Transverse colon (tissue), 4 donors: Measurements from ENCODE around the gene SDC3. TPM values are rescaled to one million over a fixed set of nuclear protein-coding genes. Genes with fewer than 3 reads are reported as not detected.
A peak's percentile ranks its signal among the peaks of the same experiment; 100 is the strongest.

Source experiments
- DNase-seq: peaks from one replicate; pipeline ENCODE4 v3.0.0-alpha.2; 2019
- H3K27ac ChIP-seq, 4 donors: fragments of 200-600 bp; sonication (generic); 2 replicates each; pipeline ENCODE4 v1.5.1; 2016 to 2018; ENCODE audit warnings: inconsistent platforms in 4 of 4
- H3K27me3 ChIP-seq: fragments of 200-600 bp; sonication (generic); 2 replicates; pipeline ENCODE4 v1.5.1; 2017; ENCODE audit warnings: inconsistent platforms
- H3K36me3 ChIP-seq, 4 donors: fragments of 200-600 bp; sonication (generic); 2 replicates each; pipeline ENCODE4 v1.5.1; 2017 to 2019; ENCODE audit warnings: inconsistent platforms in 4 of 4
- H3K4me1 ChIP-seq, 4 donors: fragments of 200-600 bp; sonication (generic); 2 replicates each; pipeline ENCODE4 v1.5.1; 2017 to 2020; ENCODE audit warnings: inconsistent platforms in 4 of 4
- H3K4me3 ChIP-seq, 4 donors: fragments of 200-600 bp; sonication (generic); 1 replicate in 1 of 4; 2 replicates in 3 of 4; pipeline versions ENCODE4 v1.5.1 to v1.6.1; 2017 to 2019; ENCODE audit warnings: inconsistent platforms in 4 of 4
- H3K9me3 ChIP-seq, 2 donors: fragments of 200-600 bp; sonication (generic); 2 replicates each; pipeline ENCODE4 v1.5.1; 2017 to 2019; ENCODE audit warnings: inconsistent platforms in 2 of 2
- EP300 ChIP-seq: sonication (generic); formaldehyde crosslinking; IDR thresholded peaks from one replicate; pipeline ENCODE4 v1.6.1; 2017; ENCODE audit warnings: antibody characterized with exemption, low read depth
- POLR2A ChIP-seq: fragments of 450-650 bp; IDR thresholded peaks from one replicate; pipeline ENCODE4 v1.6.1; 2016; ENCODE audit warnings: antibody characterized with exemption, mild to moderate bottlenecking, moderate library complexity
- POLR2AphosphoS5 ChIP-seq, 3 donors: sonication (generic); formaldehyde crosslinking; IDR thresholded peaks; one replicate each; pipeline ENCODE4 v1.6.1; 2016; ENCODE audit warnings: antibody characterized with exemption in 3 of 3
- WGBS, 2 donors: methylation state at CpG; one replicate each; pipeline ENCODE4 v1.1.5; 2018; ENCODE audit warnings: low coverage in 1 of 2; 5-methylcytosine and 5-hydroxymethylcytosine counted together
- in situ Hi-C, 4 donors: fragments of 200-750 bp; cut with MboI; loops; one replicate each; pipeline versions ENCODE4 v1.15.0 to v1.15.1; 2017; ENCODE audit warnings: low sequenced_read_pairs in 3 of 4, low pct_ligation_motif_present in 1 of 4, low pct_unique_long_range_greater_than_20kb in 1 of 4
- intact Hi-C: fragments of 100-400 bp; cut with DNase I; formaldehyde crosslinking; loops from one replicate; pipeline ENCODE4 v1.15.1; 2023; ENCODE audit warnings: low total_unique reads
- total RNA-seq, 4 donors: library from RNA; depleted of rRNA; stranded (reverse); fragments of >200 nt; gene quantifications; one replicate each; pipeline ENCODE4 v1.1.0, GENCODE V29; 2016
- TF ChIP-seq, protein P1 (sequence below), 5 experiments: fragments of 200-600 bp in 3 of 5; fragments of 450-650 bp in 2 of 5; sonication (generic) in 3 of 5; IDR thresholded peaks; 1 replicate in 2 of 5; 2 replicates in 3 of 5; pipeline ENCODE4 v1.5.1; 2016 to 2017; ENCODE audit warnings: antibody characterized with exemption in 5 of 5, inconsistent platforms in 3 of 5, mild to moderate bottlenecking in 2 of 5, moderate library complexity in 1 of 5

SDC3 gene
- total RNA-seq, 4 donors from 2014 or later = 7.9 to 35.4 (median 10.1) TPM

DNA sequence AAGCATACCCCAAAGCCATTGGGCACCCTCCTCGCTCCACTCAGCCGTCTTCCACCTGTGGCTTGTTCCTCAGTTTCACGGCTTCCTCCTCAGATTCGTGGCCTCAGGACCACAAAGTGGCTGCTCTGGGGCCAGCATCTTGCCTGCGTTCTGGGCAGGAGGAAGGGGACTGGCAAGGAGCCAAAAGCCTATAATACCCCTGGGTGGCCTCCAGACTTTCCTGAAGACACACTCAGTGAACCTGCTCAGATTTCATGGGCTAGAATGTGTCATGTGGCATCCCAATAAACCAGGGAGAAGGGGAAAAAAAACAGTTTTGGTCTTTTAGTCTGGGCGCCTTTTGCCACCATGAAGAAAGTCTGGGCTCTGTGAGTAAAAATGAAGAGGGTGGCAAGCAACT, 62.0 kb downstream of the SDC3 start:
- H3K4me1 ChIP-seq = peaks cover 0 to 11% (median 8%) of the 10 kb centered on the region in 4 donors
- peak overlapping the region in 3 of 4 donors; percentile 6 to 52 (median 47) for H3K27ac ChIP-seq
- in situ Hi-C loops (no loop called here), intact Hi-C loops (no loop called here)
- no peaks in the 10 kb centered on the region for H3K9me3 ChIP-seq
- no peaks in the 10 kb centered on the region for H3K36me3 ChIP-seq
- no peak overlapping the region for H3K4me3 ChIP-seq
- H3K27me3 ChIP-seq = peaks cover 8% of the 10 kb centered on the region
- DNase-seq = no peak
- WGBS, 2 donors = 82% methylated on average over 6 of the region's 6 CpGs; no CpG with 5 or more reads in 1 of the 2 donors
- TF ChIP-seq POLR2A (no peak), POLR2AphosphoS5 (IDR thresholded peaks at IDR 0.05) (no peak), EP300 (no peak)
- TF ChIP-seq, protein P1, sequence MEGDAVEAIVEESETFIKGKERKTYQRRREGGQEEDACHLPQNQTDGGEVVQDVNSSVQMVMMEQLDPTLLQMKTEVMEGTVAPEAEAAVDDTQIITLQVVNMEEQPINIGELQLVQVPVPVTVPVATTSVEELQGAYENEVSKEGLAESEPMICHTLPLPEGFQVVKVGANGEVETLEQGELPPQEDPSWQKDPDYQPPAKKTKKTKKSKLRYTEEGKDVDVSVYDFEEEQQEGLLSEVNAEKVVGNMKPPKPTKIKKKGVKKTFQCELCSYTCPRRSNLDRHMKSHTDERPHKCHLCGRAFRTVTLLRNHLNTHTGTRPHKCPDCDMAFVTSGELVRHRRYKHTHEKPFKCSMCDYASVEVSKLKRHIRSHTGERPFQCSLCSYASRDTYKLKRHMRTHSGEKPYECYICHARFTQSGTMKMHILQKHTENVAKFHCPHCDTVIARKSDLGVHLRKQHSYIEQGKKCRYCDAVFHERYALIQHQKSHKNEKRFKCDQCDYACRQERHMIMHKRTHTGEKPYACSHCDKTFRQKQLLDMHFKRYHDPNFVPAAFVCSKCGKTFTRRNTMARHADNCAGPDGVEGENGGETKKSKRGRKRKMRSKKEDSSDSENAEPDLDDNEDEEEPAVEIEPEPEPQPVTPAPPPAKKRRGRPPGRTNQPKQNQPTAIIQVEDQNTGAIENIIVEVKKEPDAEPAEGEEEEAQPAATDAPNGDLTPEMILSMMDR (IDR thresholded peaks at IDR 0.05) = no peak

DNA sequence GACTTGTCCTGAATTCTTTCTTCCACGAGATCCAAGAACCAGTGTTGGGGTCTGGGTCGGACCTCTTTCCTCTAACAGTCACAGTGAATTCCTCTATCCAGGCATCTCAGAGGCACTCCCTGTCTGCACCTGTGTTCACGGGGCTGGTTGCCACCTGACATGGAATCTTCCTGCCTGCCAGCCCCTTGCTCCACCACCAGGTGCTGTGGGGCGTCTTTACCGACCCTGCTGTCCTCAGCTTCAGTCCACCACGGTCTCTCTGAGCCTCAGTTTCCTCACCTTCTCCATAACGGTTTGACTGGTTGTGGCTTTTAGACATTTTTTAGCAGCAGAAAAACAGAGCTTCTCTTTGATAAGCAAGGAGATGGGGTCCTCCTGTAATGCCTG, 62.7 kb downstream of the SDC3 start:
- DNase-seq = no peak
- Histone ChIP-seq H3K36me3 (no peaks in the 10 kb centered on the region), H3K27ac (no peak overlapping the region), H3K27me3 (peaks cover 8% of the 10 kb centered on the region), H3K4me1 (peaks cover 0 to 14% (median 8%) of the 10 kb centered on the region in 4 donors), H3K9me3 (no peaks in the 10 kb centered on the region), H3K4me3 (no peak overlapping the region)
- 64 to 80% methylated on average over 1 to 7 of the region's 7 CpGs for WGBS, 2 donors
- in situ Hi-C loops (no loop called here), intact Hi-C loops (no loop called here)
- TF ChIP-seq POLR2AphosphoS5 (IDR thresholded peaks at IDR 0.05) (no peak), EP300 (no peak), POLR2A (no peak)
- TF ChIP-seq, protein P1 (IDR thresholded peaks at IDR 0.05) = no peak

DNA sequence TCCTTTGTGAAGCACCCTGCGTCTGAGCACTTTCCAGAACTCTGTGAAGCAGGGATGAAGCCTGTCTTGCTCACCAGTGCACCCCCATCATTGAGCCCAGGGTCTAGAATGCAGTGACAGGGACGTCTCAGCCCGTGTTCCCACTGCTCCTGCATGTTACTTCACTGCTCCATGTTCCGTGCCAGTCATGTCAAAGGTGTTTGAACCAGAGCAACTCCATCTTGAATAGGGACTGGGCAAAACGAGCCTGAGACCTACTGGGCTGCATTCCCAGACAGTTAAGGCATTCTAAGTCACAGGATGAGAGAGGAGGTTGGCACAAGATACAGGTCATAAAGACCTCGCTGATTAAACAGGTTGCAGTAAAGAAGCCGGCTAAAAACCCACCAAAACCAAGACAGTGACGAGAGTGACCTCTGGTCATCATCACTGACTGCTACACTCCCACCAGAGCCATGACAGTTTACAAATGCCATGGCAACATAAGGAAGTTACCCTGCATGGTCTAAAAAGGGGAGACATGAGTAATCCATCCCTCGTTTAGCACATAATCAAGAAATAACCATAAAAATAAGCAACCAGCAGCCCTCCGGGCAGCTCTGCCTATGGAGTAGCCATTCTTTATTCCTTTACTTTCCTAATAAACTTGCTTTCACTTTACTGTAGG, 63.2 kb downstream of the SDC3 start:
- WGBS, 2 donors = 36 to 55% methylated on average over 6 to 10 of the region's 10 CpGs
- Histone ChIP-seq H3K36me3 (no peaks in the 10 kb centered on the region), H3K9me3 (no peaks in the 10 kb centered on the region), H3K27ac (no peak overlapping the region), H3K27me3 (peaks cover 8% of the 10 kb centered on the region), H3K4me3 (no peak overlapping the region), H3K4me1 (peaks cover 0 to 18% (median 8%) of the 10 kb centered on the region in 4 donors)
- DNase-seq = no peak
- intact Hi-C loops = no loop called here
- TF ChIP-seq POLR2AphosphoS5 (IDR thresholded peaks at IDR 0.05) = no peak
- TF ChIP-seq, protein P1 (IDR thresholded peaks at IDR 0.05) = no peak
- no peak for TF ChIP-seq EP300
- no peak for TF ChIP-seq POLR2A
- in situ Hi-C loops = no loop called here

DNA sequence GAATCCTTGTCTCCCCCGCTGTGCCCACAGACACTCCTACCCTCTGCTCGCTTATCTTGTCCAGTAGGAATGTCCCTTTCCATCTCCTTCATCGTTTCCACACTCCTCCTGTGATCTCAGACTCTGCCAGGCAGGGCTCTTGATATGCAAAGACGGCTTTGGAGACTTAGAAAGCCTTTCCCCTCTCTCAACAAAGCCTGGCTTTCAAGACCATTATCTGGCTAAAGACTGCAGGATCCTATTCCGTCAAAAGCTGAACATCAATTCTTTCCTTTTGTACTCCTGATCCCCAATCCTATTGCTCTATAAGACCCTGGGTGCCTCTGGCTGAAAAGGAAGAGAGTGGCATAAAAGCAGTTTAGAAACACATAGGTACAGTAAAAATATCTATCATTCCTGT, 63.9 kb downstream of the SDC3 start:
- no peak overlapping the region for H3K27ac ChIP-seq
- WGBS, 2 donors = 68% methylated on average over 5 of the region's 5 CpGs; no CpG with 5 or more reads in 1 of the 2 donors

More for the DNA sequence above, 63.9 kb downstream of the SDC3 start:
- H3K9me3 ChIP-seq = no peaks in the 10 kb centered on the region
- peaks cover 8% of the 10 kb centered on the region for H3K27me3 ChIP-seq
- H3K4me3 ChIP-seq = no peak overlapping the region
- H3K36me3 ChIP-seq = no peaks in the 10 kb centered on the region
- peaks cover 0 to 18% (median 8%) of the 10 kb centered on the region in 4 donors for H3K4me1 ChIP-seq
- intact Hi-C loops = no loop called here
- no peak for TF ChIP-seq POLR2A
- TF ChIP-seq POLR2AphosphoS5 (IDR thresholded peaks at IDR 0.05) = no peak
- TF ChIP-seq, protein P1 (IDR thresholded peaks at IDR 0.05) = no peak
- DNase-seq = no peak
- in situ Hi-C loops = no loop called here
